HCT116 (cell line): Measurements from ENCODE around the gene PLSCR4. TPM values are rescaled to one million over a fixed set of nuclear protein-coding genes. Genes with fewer than 3 reads are reported as not detected.

ENCODE experiments used
- ATAC-seq: fragments of 200-7000 bp; cut with Tn5 transposase; 2 replicates; pipeline ENCODE4 v1.9.1; 2020; ENCODE audit warnings: mild to moderate bottlenecking, moderate library complexity
- BruUV-seq: library from RNA; stranded (reverse); fragments of 400-500 nt; replicated peaks from 2 replicates; lab custom pipeline; 2021; lab: Mats Ljungman, UMichigan
- CTCF ChIA-PET: fragments of 300-600 bp; sonication (Branson Sonifier 250); formaldehyde crosslinking; loops from one replicate; lab custom pipeline; 2021; ENCODE audit warnings: antibody characterized with exemption; lab: Charles Lee
- POLR2A ChIA-PET: fragments of 300-600, 350-600 bp; sonication (Branson Sonifier 250); formaldehyde crosslinking; loops from one replicate; lab custom pipeline; 2021; ENCODE audit warnings: antibody characterized with exemption; lab: Charles Lee
- RAD21 ChIA-PET, 2 experiments: fragments of 300-600 bp; sonication (Branson Sonifier 250); formaldehyde crosslinking; loops; one replicate each; lab custom pipeline; 2023; ENCODE audit warnings: low total read pairs in 2 of 2; ENCODE audit not compliant: uncharacterized antibody in 2 of 2, unreplicated experiment in 2 of 2, low non-redundant PET in 1 of 2; lab: Charles Lee
- DNase-seq: peaks from one replicate; pipeline ENCODE4 v3.0.0-alpha.2; 2010; ENCODE audit warnings: low read depth, low spot score
- H2AFZ ChIP-seq: fragments of 200-600 bp; shearing (Covaris generic), sonication (generic); 2 replicates; pipeline ENCODE4 v1.6.1; 2017; ENCODE audit warnings: low read depth, mixed run types, mixed read lengths, antibody characterized with exemption, low read length; ENCODE audit not compliant: poor library complexity, severe bottlenecking
- H3K27ac ChIP-seq: 2 replicates; pipeline ENCODE4 v1.5.1; 2012; ENCODE audit warnings: low read depth, low read length
- H3K27me3 ChIP-seq: fragments of 200-600 bp; sonication (generic); 2 replicates; pipeline ENCODE4 v1.6.1; 2016; ENCODE audit warnings: mixed run types, low read length, mixed read lengths; ENCODE audit not compliant: insufficient read depth
- H3K36me3 ChIP-seq, 2 experiments: fragments of 200-500 bp in 1 of 2; fragments of 200-600 bp in 1 of 2; sonication (Bioruptor generic) in 1 of 2; sonication (generic) in 1 of 2; 2 replicates each; pipeline versions ENCODE4 v1.5.1 to v1.6.1; 2014 to 2016; ENCODE audit warnings: low read length in 2 of 2, inconsistent platforms in 1 of 2, mixed read lengths in 1 of 2, mixed run types in 1 of 2; ENCODE audit not compliant: insufficient read depth in 2 of 2, control insufficient read depth in 1 of 2
- H3K4me1 ChIP-seq, 2 experiments: fragments of 200-600 bp in 1 of 2; sonication (generic) in 1 of 2; 2 replicates each; pipeline versions ENCODE4 v1.5.1 to v1.6.1; 2012 to 2017; ENCODE audit warnings: low read length in 2 of 2, inconsistent platforms in 1 of 2, mild to moderate bottlenecking in 1 of 2, mixed read lengths in 1 of 2, mixed run types in 1 of 2, moderate library complexity in 1 of 2; ENCODE audit not compliant: insufficient read depth in 2 of 2, control insufficient read depth in 1 of 2
- H3K4me2 ChIP-seq: fragments of 200-600 bp; sonication (generic); 2 replicates; pipeline ENCODE4 v1.6.1; 2017; ENCODE audit warnings: mixed run types, low read length, mixed read lengths
- H3K4me3 ChIP-seq, 2 experiments: fragments of 200-600 bp in 1 of 2; sonication (generic) in 1 of 2; replicated peaks in 1 of 2; 2 replicates each; pipeline ENCODE4 v1.5.1; 2011 to 2016; ENCODE audit warnings: low read length in 2 of 2, control low read depth in 1 of 2, low read depth in 1 of 2, mild to moderate bottlenecking in 1 of 2, mixed read lengths in 1 of 2, mixed run types in 1 of 2
- H3K79me2 ChIP-seq: fragments of 200-600 bp; sonication (generic); 2 replicates; pipeline ENCODE4 v1.6.1; 2017; ENCODE audit warnings: mild to moderate bottlenecking, mixed run types, low read length, moderate library complexity, mixed read lengths; ENCODE audit not compliant: insufficient read depth
- H3K9ac ChIP-seq: fragments of 200-600 bp; sonication (generic); 2 replicates; pipeline ENCODE4 v1.6.1; 2016; ENCODE audit warnings: low read length, mixed read lengths
- H3K9me2 ChIP-seq: fragments of 200-600 bp; sonication (generic), shearing (Covaris generic); 2 replicates; pipeline ENCODE4 v1.6.1; 2017; ENCODE audit warnings: mixed run types, mild to moderate bottlenecking, moderate library complexity; ENCODE audit not compliant: insufficient read depth
- H3K9me3 ChIP-seq, 2 experiments: fragments of 200-500 bp in 1 of 2; fragments of 200-600 bp in 1 of 2; sonication (Bioruptor generic) in 1 of 2; sonication (generic) in 1 of 2; 2 replicates each; pipeline ENCODE4 v1.6.1; 2014 to 2017; ENCODE audit warnings: low read length in 2 of 2, mixed read lengths in 2 of 2, inconsistent platforms in 1 of 2, low read depth in 1 of 2, mild to moderate bottlenecking in 1 of 2, mixed run types in 1 of 2, moderate library complexity in 1 of 2; ENCODE audit not compliant: control insufficient read depth in 1 of 2, insufficient read depth in 1 of 2
- H4K20me1 ChIP-seq: fragments of 200-600 bp; sonication (generic), shearing (Covaris generic); 2 replicates; pipeline ENCODE4 v1.6.1; 2017; ENCODE audit warnings: mixed run types, mild to moderate bottlenecking, moderate library complexity; ENCODE audit not compliant: insufficient read depth
- EGR1 ChIP-seq: IDR thresholded peaks from 2 replicates; pipeline ENCODE4 v1.6.1; 2012; ENCODE audit warnings: low read depth
- EZH2phosphoT487 ChIP-seq: fragments of 200-600 bp; IDR thresholded peaks from 2 replicates; pipeline ENCODE4 v1.6.1; 2018; ENCODE audit warnings: antibody characterized with exemption, borderline replicate concordance
- JUND ChIP-seq: IDR thresholded peaks from 2 replicates; pipeline ENCODE4 v1.6.1; 2012
- RAD21 ChIP-seq: IDR thresholded peaks from 2 replicates; pipeline ENCODE4 v1.6.1; 2012; ENCODE audit warnings: low read depth, mild to moderate bottlenecking
- ZFX ChIP-seq: fragments of 450-650 bp; IDR thresholded peaks from 2 replicates; pipeline ENCODE4 v1.6.1; 2017
- ZNF274 ChIP-seq: fragments of 200-500 bp; sonication (Bioruptor generic); IDR thresholded peaks from 2 replicates; pipeline ENCODE4 v1.6.1; 2014; ENCODE audit warnings: mild to moderate bottlenecking, low read depth, low read length, inconsistent platforms
- intact Hi-C: fragments of 100-400 bp; cut with micrococcal nuclease; formaldehyde crosslinking; loops from 2 replicates; pipeline ENCODE4 v1.10.0; 2022
- total RNA-seq: library from RNA; stranded (reverse); gene quantifications from one replicate; pipeline ENCODE4 v1.2.1, GENCODE V29; 2021; ENCODE audit not compliant: unreplicated experiment
- TF ChIP-seq, protein P1 (sequence below): IDR thresholded peaks from 2 replicates; pipeline ENCODE4 v1.6.1; 2012; ENCODE audit warnings: low read depth
- TF ChIP-seq, protein P2 (sequence below): IDR thresholded peaks from 2 replicates; pipeline ENCODE4 v1.6.1; 2012
- TF ChIP-seq, protein P3 (sequence below), 3 experiments: fragments of 200-600 bp in 1 of 3; sonication (generic) in 1 of 3; IDR thresholded peaks in 2 of 3; conservative IDR thresholded peaks in 1 of 3; 2 replicates each; pipeline ENCODE4 v1.5.1; 2012 to 2017; ENCODE audit warnings: low read depth in 2 of 3, low read length in 2 of 3, antibody characterized with exemption in 1 of 3, borderline replicate concordance in 1 of 3, control low read depth in 1 of 3, mild to moderate bottlenecking in 1 of 3, mixed read lengths in 1 of 3, mixed run types in 1 of 3, moderate library complexity in 1 of 3; ENCODE audit not compliant: insufficient read depth in 1 of 3

PLSCR4 gene
- total RNA-seq, 1 experiment from 2014 or later: 4.1 TPM

DNA sequence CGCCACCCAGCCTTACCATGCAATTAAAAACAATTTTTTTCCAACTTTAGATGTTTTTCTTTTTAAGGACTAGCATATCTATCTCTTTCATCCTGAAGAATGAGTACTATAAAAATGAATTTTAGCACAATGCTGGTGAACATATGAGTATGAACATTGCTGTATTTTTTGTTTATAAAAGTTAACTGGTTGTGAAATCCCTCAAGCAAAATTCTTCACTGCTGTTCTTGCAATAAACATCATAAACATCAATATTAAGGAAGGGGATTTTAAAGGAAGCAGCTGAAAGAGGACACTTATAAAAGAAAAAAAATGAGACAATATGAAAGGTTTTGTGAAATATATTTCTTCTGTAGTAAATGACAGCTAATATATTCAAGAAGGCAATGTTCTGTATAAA, 3.0 kb downstream of the PLSCR4 start (continued):
- TF ChIP-seq, protein P1, sequence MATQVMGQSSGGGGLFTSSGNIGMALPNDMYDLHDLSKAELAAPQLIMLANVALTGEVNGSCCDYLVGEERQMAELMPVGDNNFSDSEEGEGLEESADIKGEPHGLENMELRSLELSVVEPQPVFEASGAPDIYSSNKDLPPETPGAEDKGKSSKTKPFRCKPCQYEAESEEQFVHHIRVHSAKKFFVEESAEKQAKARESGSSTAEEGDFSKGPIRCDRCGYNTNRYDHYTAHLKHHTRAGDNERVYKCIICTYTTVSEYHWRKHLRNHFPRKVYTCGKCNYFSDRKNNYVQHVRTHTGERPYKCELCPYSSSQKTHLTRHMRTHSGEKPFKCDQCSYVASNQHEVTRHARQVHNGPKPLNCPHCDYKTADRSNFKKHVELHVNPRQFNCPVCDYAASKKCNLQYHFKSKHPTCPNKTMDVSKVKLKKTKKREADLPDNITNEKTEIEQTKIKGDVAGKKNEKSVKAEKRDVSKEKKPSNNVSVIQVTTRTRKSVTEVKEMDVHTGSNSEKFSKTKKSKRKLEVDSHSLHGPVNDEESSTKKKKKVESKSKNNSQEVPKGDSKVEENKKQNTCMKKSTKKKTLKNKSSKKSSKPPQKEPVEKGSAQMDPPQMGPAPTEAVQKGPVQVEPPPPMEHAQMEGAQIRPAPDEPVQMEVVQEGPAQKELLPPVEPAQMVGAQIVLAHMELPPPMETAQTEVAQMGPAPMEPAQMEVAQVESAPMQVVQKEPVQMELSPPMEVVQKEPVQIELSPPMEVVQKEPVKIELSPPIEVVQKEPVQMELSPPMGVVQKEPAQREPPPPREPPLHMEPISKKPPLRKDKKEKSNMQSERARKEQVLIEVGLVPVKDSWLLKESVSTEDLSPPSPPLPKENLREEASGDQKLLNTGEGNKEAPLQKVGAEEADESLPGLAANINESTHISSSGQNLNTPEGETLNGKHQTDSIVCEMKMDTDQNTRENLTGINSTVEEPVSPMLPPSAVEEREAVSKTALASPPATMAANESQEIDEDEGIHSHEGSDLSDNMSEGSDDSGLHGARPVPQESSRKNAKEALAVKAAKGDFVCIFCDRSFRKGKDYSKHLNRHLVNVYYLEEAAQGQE: no peak

GRCh38 chr3:146246526-146246925, 4.4 kb downstream of the PLSCR4 start:
- Histone ChIP-seq H3K9me2 (no peaks in the 10 kb centered on the region), H3K9ac (no peak overlapping the region), H3K36me3 (no peaks in the 10 kb centered on the region), H2AFZ (no peak overlapping the region), H3K27ac (no peak overlapping the region), H3K4me2 (no peak overlapping the region), H3K9me3 (no peaks in the 10 kb centered on the region), H3K27me3 (no peaks in the 10 kb centered on the region), H3K4me1 (peaks cover 4% of the 10 kb centered on the region in 2 experiments; a peak in 2 of 4 replicates), H4K20me1 (no peaks in the 10 kb centered on the region), H3K79me2 (no peaks in the 10 kb centered on the region), H3K4me3 (no peak overlapping the region)
- DNase-seq (no peak), ATAC-seq (no peak)
- ChIA-PET POLR2A (no interaction called here), CTCF (no interaction called here), RAD21 (no interaction called here)
- TF ChIP-seq JUND (no peak), ZFX (no peak), EGR1 (no peak), EZH2phosphoT487 (no peak), RAD21 (no peak), ZNF274 (no peak)
- TF ChIP-seq, protein P2, sequence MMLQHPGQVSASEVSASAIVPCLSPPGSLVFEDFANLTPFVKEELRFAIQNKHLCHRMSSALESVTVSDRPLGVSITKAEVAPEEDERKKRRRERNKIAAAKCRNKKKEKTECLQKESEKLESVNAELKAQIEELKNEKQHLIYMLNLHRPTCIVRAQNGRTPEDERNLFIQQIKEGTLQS: no peak
- TF ChIP-seq, protein P3, sequence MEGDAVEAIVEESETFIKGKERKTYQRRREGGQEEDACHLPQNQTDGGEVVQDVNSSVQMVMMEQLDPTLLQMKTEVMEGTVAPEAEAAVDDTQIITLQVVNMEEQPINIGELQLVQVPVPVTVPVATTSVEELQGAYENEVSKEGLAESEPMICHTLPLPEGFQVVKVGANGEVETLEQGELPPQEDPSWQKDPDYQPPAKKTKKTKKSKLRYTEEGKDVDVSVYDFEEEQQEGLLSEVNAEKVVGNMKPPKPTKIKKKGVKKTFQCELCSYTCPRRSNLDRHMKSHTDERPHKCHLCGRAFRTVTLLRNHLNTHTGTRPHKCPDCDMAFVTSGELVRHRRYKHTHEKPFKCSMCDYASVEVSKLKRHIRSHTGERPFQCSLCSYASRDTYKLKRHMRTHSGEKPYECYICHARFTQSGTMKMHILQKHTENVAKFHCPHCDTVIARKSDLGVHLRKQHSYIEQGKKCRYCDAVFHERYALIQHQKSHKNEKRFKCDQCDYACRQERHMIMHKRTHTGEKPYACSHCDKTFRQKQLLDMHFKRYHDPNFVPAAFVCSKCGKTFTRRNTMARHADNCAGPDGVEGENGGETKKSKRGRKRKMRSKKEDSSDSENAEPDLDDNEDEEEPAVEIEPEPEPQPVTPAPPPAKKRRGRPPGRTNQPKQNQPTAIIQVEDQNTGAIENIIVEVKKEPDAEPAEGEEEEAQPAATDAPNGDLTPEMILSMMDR (IDR thresholded peaks at IDR 0.05 in 2 of 3, conservative IDR thresholded peaks at IDR 0.05 in 1 of 3; ENCODE audit: borderline replicate concordance in 1 of 3, insufficient read depth in 1 of 3, low read depth in 2 of 3, low read length in 2 of 3): no peak
- TF ChIP-seq, protein P1: no peak
- intact Hi-C loops: no loop called here
- BruUV-seq: no TSS peak
